ENCODE data around the gene DNAJC13.

DNA sequence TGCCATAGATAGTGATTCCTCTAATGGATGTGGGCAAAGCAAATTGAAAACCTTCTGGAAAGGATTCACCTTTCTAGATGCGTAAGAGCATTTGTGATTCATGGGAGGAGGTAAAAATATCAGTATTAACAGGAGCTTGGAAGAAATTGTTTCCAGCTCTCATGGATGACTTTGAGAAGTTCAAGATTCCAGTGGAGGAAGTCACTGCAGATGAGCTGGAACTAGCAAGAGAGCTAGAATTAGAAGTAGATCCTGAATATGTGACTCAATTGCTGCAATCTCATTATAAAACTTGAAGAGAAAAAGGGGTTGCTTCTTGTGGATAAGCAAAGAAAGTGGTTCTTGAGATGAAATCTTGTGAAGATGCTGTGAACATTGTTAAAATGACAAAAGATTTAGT is 91.8 kb downstream of the DNAJC13 start:
- TF ChIP-seq CTCF (IDR thresholded peaks at IDR 0.05) (no peak), POLR2A (IDR thresholded peaks at IDR 0.05) (no peak), EP300 (IDR thresholded peaks at IDR 0.05) (no peak)

All from suprapubic skin (tissue), 3 donors.